MM.1S (cell line): ENCODE data around the gene CYB5RL.
"Not testable (repeated sequence)": the region's sequence is repeated elsewhere in the genome, so short reads cannot be mapped to it uniquely, and the experiment has no call there.

Source experiments
- DNase-seq: peaks from one replicate; pipeline ENCODE4 v3.0.0-alpha.2; 2015
- H2AFZ ChIP-seq: fragments of 300-600 bp; sonication (generic); 2 replicates; pipeline ENCODE4 v1.6.0; 2016; ENCODE audit warnings: antibody characterized with exemption, low read length
- H3F3A ChIP-seq: fragments of 300-600 bp; sonication (generic); 2 replicates; pipeline ENCODE4 v1.6.1; 2016; ENCODE audit warnings: mild to moderate bottlenecking, antibody characterized with exemption, low read length, moderate library complexity, mixed read lengths; ENCODE audit not compliant: insufficient read depth
- H3K27ac ChIP-seq: fragments of 300-600 bp; sonication (generic); 2 replicates; pipeline ENCODE4 v1.5.1; 2016; ENCODE audit warnings: mild to moderate bottlenecking, low read length
- H3K27me3 ChIP-seq: fragments of 300-600 bp; sonication (generic); replicated peaks from 2 replicates; pipeline ENCODE4 v1.6.0; 2016; ENCODE audit warnings: low read length; ENCODE audit not compliant: insufficient read depth
- H3K36me3 ChIP-seq: fragments of 300-600 bp; sonication (generic); replicated peaks from 2 replicates; pipeline ENCODE4 v1.6.1; 2016; ENCODE audit warnings: mild to moderate bottlenecking, low read length, mixed read lengths; ENCODE audit not compliant: insufficient read depth
- H3K4me1 ChIP-seq: fragments of 300-600 bp; sonication (generic); 2 replicates; pipeline ENCODE4 v1.6.1; 2016; ENCODE audit warnings: low read length, mixed read lengths
- H3K4me2 ChIP-seq: fragments of 300-600 bp; sonication (generic); 2 replicates; pipeline ENCODE4 v1.6.0; 2016; ENCODE audit warnings: low read depth, low read length
- H3K4me3 ChIP-seq: fragments of 300-600 bp; sonication (generic); 2 replicates; pipeline ENCODE4 v1.5.1; 2016; ENCODE audit warnings: low read length, mixed read lengths
- H3K79me2 ChIP-seq: fragments of 300-600 bp; sonication (generic); 2 replicates; pipeline ENCODE4 v1.6.1; 2016; ENCODE audit warnings: mixed run types, low read length, mixed read lengths
- H3K9ac ChIP-seq: fragments of 300-600 bp; sonication (generic); 2 replicates; pipeline ENCODE4 v1.6.1; 2016; ENCODE audit warnings: low read length, mixed read lengths
- H3K9me2 ChIP-seq: fragments of 300-600 bp; sonication (generic); replicated peaks from 2 replicates; pipeline ENCODE4 v1.6.1; 2016; ENCODE audit warnings: mild to moderate bottlenecking, low read length, mixed read lengths; ENCODE audit not compliant: insufficient read depth
- H3K9me3 ChIP-seq: fragments of 300-600 bp; sonication (generic); replicated peaks from 2 replicates; pipeline ENCODE4 v1.6.1; 2016; ENCODE audit warnings: mild to moderate bottlenecking, low read length, mixed read lengths; ENCODE audit not compliant: insufficient read depth
- H4K20me1 ChIP-seq: fragments of 300-600 bp; sonication (generic); 2 replicates; pipeline ENCODE4 v1.6.1; 2016; ENCODE audit warnings: mild to moderate bottlenecking, low read length, moderate library complexity, mixed read lengths; ENCODE audit not compliant: insufficient read depth
- EZH2 ChIP-seq: fragments of 300-600 bp; sonication (generic); optimal IDR thresholded peaks from 2 replicates; pipeline ENCODE3; 2017; ENCODE audit warnings: low read depth, mild to moderate bottlenecking, antibody characterized with exemption, low read length, mixed read lengths
- EZH2phosphoT487 ChIP-seq: fragments of 300-600 bp; sonication (generic); IDR thresholded peaks from 2 replicates; pipeline ENCODE4 v1.6.1; 2018; ENCODE audit warnings: antibody characterized with exemption, low read length
- TF ChIP-seq, protein P1 (sequence below): fragments of 300-600 bp; sonication (generic); IDR thresholded peaks from 2 replicates; pipeline ENCODE4 v1.5.1; 2016; ENCODE audit warnings: antibody characterized with exemption, low read length, mixed read lengths

The CYB5RL gene

DNA sequence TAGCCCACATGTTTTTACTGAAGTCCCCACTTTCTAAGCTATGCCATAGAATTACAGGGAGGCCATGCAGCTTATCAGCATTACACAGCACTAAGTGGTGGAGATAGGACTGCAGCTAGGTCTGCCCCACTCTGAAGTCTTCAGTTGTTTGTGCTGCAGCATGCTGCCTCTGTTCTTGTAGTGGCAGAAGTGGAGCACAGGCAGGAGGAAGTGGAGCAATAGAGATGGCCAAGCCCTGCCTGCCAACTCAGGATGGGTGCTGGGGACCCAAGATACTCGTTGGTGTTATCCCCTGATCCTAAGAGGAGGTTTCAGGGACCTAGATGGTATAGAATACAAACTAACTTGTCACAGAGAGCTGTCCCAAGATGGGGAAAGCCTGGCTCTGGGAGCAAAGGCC lies 13.0 kb upstream of the CYB5RL start:
- no peak for DNase-seq
- Histone ChIP-seq H4K20me1 (no peaks in the 10 kb centered on the region), H3K27me3 (no peaks in the 10 kb centered on the region), H3K27ac (no peak overlapping the region), H3K4me3 (no peak overlapping the region), H3K36me3 (peaks cover 25% of the 10 kb centered on the region), H3K79me2 (no peaks in the 10 kb centered on the region; the same call in 1 of the 2 replicates), H3K4me2 (no peak overlapping the region), H3K4me1 (no peaks in the 10 kb centered on the region), H2AFZ (no peak overlapping the region), H3K9ac (no peak overlapping the region), H3K9me3 (no peaks in the 10 kb centered on the region), H3K9me2 (no peaks in the 10 kb centered on the region), H3F3A (no peaks in the 10 kb centered on the region)
- TF ChIP-seq EZH2 (no peak), EZH2phosphoT487 (no peak)
- TF ChIP-seq, protein P1, sequence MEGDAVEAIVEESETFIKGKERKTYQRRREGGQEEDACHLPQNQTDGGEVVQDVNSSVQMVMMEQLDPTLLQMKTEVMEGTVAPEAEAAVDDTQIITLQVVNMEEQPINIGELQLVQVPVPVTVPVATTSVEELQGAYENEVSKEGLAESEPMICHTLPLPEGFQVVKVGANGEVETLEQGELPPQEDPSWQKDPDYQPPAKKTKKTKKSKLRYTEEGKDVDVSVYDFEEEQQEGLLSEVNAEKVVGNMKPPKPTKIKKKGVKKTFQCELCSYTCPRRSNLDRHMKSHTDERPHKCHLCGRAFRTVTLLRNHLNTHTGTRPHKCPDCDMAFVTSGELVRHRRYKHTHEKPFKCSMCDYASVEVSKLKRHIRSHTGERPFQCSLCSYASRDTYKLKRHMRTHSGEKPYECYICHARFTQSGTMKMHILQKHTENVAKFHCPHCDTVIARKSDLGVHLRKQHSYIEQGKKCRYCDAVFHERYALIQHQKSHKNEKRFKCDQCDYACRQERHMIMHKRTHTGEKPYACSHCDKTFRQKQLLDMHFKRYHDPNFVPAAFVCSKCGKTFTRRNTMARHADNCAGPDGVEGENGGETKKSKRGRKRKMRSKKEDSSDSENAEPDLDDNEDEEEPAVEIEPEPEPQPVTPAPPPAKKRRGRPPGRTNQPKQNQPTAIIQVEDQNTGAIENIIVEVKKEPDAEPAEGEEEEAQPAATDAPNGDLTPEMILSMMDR = no peak

DNA sequence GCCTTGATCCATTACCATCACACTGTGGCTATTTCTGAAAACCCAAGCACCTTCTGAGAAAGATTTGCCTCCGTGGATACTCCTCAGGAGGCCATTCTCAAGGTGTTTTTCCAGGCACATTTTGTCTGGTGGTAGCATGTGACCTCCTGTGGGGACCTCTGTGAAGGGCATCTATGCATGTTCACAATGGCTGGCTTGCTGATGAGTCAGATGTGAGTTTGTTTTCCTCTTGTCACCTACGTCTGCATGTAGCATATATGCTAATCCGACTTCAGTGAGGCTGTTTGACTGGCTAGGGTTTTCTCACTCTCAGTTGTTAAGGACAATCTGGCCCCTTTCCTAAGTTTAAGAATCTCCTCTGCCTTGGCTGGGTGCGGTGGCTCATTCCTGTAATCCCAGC lies 8.1 kb upstream of the CYB5RL start:
- not testable (repeated sequence) for H3K36me3 ChIP-seq, H3K9ac ChIP-seq, DNase-seq, H3K4me3 ChIP-seq, H3K9me3 ChIP-seq, H4K20me1 ChIP-seq, H3K27ac ChIP-seq, H3K4me1 ChIP-seq, H3K4me2 ChIP-seq, H3K27me3 ChIP-seq, H3K9me2 ChIP-seq, H2AFZ ChIP-seq, H3F3A ChIP-seq
- peaks cover 19% of the 10 kb centered on the region for H3K79me2 ChIP-seq

DNA sequence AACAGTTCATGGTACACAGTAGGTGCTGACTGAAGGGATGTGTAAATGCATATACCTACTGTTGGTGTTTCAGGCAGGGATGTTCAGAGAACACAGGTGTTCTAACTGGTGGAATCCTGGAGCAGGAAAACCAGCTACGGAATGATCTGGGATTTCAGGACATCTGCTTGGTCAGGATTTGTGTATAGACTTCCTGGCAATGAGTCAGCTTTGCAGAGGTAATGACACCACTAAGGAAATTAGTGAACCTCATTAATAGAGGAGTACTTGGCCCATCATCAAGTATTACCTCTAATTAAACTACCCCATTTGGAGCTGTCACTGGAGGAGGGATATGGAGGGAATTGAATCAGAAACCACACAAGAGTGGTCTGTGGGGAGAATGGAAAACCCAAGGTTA lies 7.5 kb upstream of the CYB5RL start:
- no peak overlapping the region for H3K9ac ChIP-seq
- no peaks in the 10 kb centered on the region for H4K20me1 ChIP-seq
- H3K27ac ChIP-seq = no peak overlapping the region
- H3K4me1 ChIP-seq = no peaks in the 10 kb centered on the region
- no peak overlapping the region for H3K4me2 ChIP-seq
- TF ChIP-seq, protein P1 = no peak
- TF ChIP-seq EZH2 = no peak
- TF ChIP-seq EZH2phosphoT487 = no peak
- H3K79me2 ChIP-seq = peaks cover 25% of the 10 kb centered on the region
- H3K36me3 ChIP-seq = 0 out of 2 replicates have a peak, but pooled peaks cover 6% of the 10 kb centered on the region
- H3K27me3 ChIP-seq = no peaks in the 10 kb centered on the region
- H3F3A ChIP-seq = no peaks in the 10 kb centered on the region
- no peak for DNase-seq
- no peak overlapping the region for H2AFZ ChIP-seq
- no peak overlapping the region for H3K4me3 ChIP-seq
- no peaks in the 10 kb centered on the region for H3K9me3 ChIP-seq
- H3K9me2 ChIP-seq = no peaks in the 10 kb centered on the region

DNA sequence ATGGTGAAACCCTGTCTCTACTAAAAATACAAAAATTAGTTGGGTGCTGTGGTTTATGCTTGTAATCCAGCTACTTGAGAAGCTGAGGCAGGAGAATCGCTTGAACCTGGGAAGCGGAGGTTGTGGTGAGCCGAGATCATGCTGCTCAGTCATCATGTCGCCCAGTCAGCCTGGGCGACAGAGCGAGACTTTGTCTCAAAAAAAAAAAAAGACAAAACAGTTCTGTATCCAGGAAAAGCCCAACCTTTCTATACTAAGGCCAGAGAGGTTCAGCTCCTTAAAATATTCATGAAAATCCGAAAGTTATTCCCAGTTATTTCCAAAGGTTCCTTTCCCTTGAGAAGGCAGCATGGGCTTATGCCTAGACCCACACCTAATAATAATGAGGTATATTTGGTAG lies 4.4 kb upstream of the CYB5RL start:
- DNase-seq = no peak
- Histone ChIP-seq H3K9ac (no peak overlapping the region), H3K4me2 (no peak overlapping the region), H3K27me3 (no peaks in the 10 kb centered on the region), H3K36me3 (0 out of 2 replicates have a peak, but pooled peaks cover 2% of the 10 kb centered on the region), H3F3A (no peaks in the 10 kb centered on the region), H3K4me1 (peaks cover 11% of the 10 kb centered on the region), H3K9me3 (no peaks in the 10 kb centered on the region), H4K20me1 (no peaks in the 10 kb centered on the region), H3K27ac (no peak overlapping the region), H3K79me2 (peaks cover 56% of the 10 kb centered on the region), H3K4me3 (no peak overlapping the region), H2AFZ (no peak overlapping the region), H3K9me2 (no peaks in the 10 kb centered on the region)
- TF ChIP-seq EZH2phosphoT487 (no peak), EZH2 (no peak)
- TF ChIP-seq, protein P1 = no peak
